Left ventricle myocardium inferior (tissue), 1 donor: Measurements from ENCODE around the gene MYO10. TPM values are rescaled to one million over a fixed set of nuclear protein-coding genes. Genes with fewer than 3 reads are reported as not detected.

Experiments used
- DNase-seq: peaks from one replicate; pipeline ENCODE4 v3.0.0-alpha.2; 2020
- H3K27ac ChIP-seq: fragments of 200-600 bp; replicated peaks from 2 replicates; pipeline ENCODE4 v1.8.0; 2021
- H3K27me3 ChIP-seq: fragments of 200-600 bp; 2 replicates; pipeline ENCODE4 v1.8.0; 2021; ENCODE audit warnings: low read depth
- H3K36me3 ChIP-seq: fragments of 200-600 bp; 2 replicates; pipeline ENCODE4 v1.8.0; 2021
- H3K4me1 ChIP-seq: fragments of 200-600 bp; 2 replicates; pipeline ENCODE4 v1.8.0; 2021
- H3K4me3 ChIP-seq: fragments of 200-600 bp; 2 replicates; pipeline ENCODE4 v1.8.0; 2021; ENCODE audit warnings: mild to moderate bottlenecking, moderate library complexity
- H3K9me3 ChIP-seq: fragments of 200-600 bp; replicated peaks from 2 replicates; pipeline ENCODE4 v1.8.0; 2021
- CTCF ChIP-seq: fragments of 200-600 bp; IDR thresholded peaks from 2 replicates; pipeline ENCODE4 v1.8.0; 2021; ENCODE audit warnings: antibody characterized with exemption, mild to moderate bottlenecking, borderline replicate concordance
- intact Hi-C: fragments of 100-400 bp; cut with micrococcal nuclease; formaldehyde crosslinking; loops from one replicate; pipeline ENCODE4 v1.11.0; 2022
- total RNA-seq: library from RNA; stranded (reverse); fragmentation: NEBNext Ultra II Directional; extraction: Animal tissue kit (Norgen Biotek cat#: 25700); gene quantifications from one replicate; pipeline ENCODE4 v1.2.1, GENCODE V29; 2021
- donor health status: DM: no; HTN: yes; CAD: no; lungs with severe emphysema.

MYO10 gene
- total RNA-seq, 1 donor from 2014 or later: 5.0 TPM

GRCh38 chr5:16929347-16929746 lies 6.7 kb downstream of the MYO10 start:
- Histone ChIP-seq H3K4me3 (no peak overlapping the region), H3K27ac (no peak overlapping the region), H3K36me3 (no peaks in the 10 kb centered on the region), H3K9me3 (no peaks in the 10 kb centered on the region), H3K27me3 (peaks cover 50% of the 10 kb centered on the region), H3K4me1 (peaks cover 14% of the 10 kb centered on the region)
- intact Hi-C loops: no loop called here
- no peak for TF ChIP-seq CTCF
- no peak for DNase-seq

- no peaks in the 10 kb centered on the region for H3K36me3 ChIP-seq
- intact Hi-C loops: no loop called here
- DNase-seq: no peak
- no peaks in the 10 kb centered on the region for H3K4me1 ChIP-seq
- no peak overlapping the region for H3K27ac ChIP-seq
- no peak for TF ChIP-seq CTCF
- H3K9me3 ChIP-seq: no peaks in the 10 kb centered on the region
- H3K4me3 ChIP-seq: no peak overlapping the region
- peaks cover 33% of the 10 kb centered on the region for H3K27me3 ChIP-seq
Measured at GRCh38 chr5:16927613-16928012, 8.5 kb downstream of the MYO10 start.

GRCh38 chr5:16926417-16926816 lies 9.7 kb downstream of the MYO10 start:
- peaks cover 22% of the 10 kb centered on the region for H3K27me3 ChIP-seq
- H3K36me3 ChIP-seq: no peaks in the 10 kb centered on the region
- no peak for TF ChIP-seq CTCF
- H3K27ac ChIP-seq: no peak overlapping the region
- H3K4me3 ChIP-seq: no peak overlapping the region
- intact Hi-C loops: no loop called here
- no peaks in the 10 kb centered on the region for H3K4me1 ChIP-seq
- H3K9me3 ChIP-seq: no peaks in the 10 kb centered on the region
- no peak for DNase-seq

- no peak for TF ChIP-seq CTCF
- no peaks in the 10 kb centered on the region for H3K36me3 ChIP-seq
- intact Hi-C loops: no loop called here
- no peak overlapping the region for H3K4me3 ChIP-seq
- no peaks in the 10 kb centered on the region for H3K9me3 ChIP-seq
- no peak for DNase-seq
- H3K27me3 ChIP-seq: peaks cover 2% of the 10 kb centered on the region
- no peak overlapping the region for H3K27ac ChIP-seq
- no peaks in the 10 kb centered on the region for H3K4me1 ChIP-seq
Measured at GRCh38 chr5:16924206-16924605, 11.9 kb downstream of the MYO10 start.

GRCh38 chr5:16922430-16922829 lies 13.7 kb downstream of the MYO10 start:
- TF ChIP-seq CTCF: no peak
- H3K27ac ChIP-seq: no peak overlapping the region
- H3K9me3 ChIP-seq: no peaks in the 10 kb centered on the region
- intact Hi-C loops: no loop called here
- no peaks in the 10 kb centered on the region for H3K36me3 ChIP-seq
- H3K4me1 ChIP-seq: no peaks in the 10 kb centered on the region
- H3K27me3 ChIP-seq: no peaks in the 10 kb centered on the region
- no peak for DNase-seq
- no peak overlapping the region for H3K4me3 ChIP-seq

- Histone ChIP-seq H3K36me3 (no peaks in the 10 kb centered on the region), H3K9me3 (no peaks in the 10 kb centered on the region), H3K4me3 (no peak overlapping the region), H3K27ac (no peak overlapping the region), H3K4me1 (no peaks in the 10 kb centered on the region), H3K27me3 (no peaks in the 10 kb centered on the region)
- TF ChIP-seq CTCF: no peak
- no peak for DNase-seq
- intact Hi-C loops: no loop called here
Measured at GRCh38 chr5:16921211-16921610, 14.9 kb downstream of the MYO10 start.
